GM19455 (cell line): ENCODE data around the gene SLU7.

Experiments used
- ATAC-seq: cut with Tn5 transposase; IDR thresholded peaks from one replicate; pipeline ENCODE4 v1.9.1; 2021; ENCODE audit not compliant: unreplicated experiment

The SLU7 gene

DNA sequence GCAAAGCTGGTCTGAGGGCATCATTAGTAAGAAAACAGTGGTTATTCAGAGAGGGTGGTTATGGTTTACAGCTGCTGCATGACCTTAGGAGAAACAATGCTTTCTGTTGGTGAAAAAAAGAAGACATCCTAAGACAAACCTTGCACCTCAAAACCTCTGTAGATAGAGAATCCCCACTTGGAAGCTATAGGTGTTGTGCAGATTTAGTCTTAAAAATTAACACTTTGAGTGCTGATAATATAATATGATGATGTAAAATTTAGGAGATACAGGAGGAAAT, 1.4 kb upstream of the SLU7 start:
- ATAC-seq = no peak

GRCh38 chr5:160419458-160420330, 813 bp upstream of the SLU7 start:
- ATAC-seq = peak; percentile 24

DNA sequence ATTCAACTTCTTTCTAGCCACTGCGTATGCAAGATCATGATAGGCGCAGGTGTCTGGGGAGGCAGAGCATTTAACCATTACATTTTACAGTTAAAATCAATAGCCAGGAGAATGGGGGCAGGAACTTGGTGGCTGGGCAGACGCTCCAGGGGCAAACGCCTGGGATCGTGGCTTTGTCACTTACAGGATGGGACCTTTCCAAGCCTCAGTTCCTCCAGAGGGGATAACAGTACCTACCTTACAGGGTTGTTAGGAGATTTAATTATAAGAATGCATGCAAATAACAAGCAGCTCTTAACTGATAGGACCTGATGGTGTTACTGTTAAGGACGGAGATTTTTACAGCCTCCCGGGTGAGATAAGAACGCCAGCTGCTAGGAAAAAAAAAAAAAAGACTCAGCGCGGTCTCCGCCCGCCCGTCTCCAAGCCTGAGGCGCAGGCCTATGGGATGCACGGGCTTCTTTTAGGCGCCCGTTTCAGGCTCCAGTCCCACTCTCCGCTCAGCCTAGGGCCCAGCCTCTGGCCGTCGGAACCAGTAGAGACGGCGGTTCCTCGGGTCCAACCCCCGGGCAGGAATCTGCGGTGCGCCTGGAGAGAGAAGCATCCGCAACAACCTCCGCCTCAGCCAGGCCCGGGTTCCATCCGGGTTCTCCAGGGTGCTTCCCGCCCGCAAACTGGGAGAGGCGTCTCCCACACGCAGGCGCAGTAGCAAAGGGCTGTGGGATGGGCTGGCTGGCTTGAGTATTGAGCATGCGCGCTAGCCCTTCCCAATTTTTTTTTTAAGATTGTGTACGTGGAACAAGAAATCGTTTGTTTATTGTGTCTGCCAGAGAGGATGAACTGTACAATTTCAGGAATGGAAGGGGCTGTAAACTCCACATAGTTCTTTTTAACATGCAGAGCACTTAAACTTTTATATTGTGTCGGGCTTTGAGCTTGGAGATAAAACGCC, 19.2 kb downstream of the SLU7 start, which contains the start of gene FAM200C:
Gene FAM200C, minus strand, starts transcription at position 653 of the 952 bp plus-strand sequence. CDS start 4,564 bp downstream, outside the sequence.
- ATAC-seq = peak; percentile 92

DNA sequence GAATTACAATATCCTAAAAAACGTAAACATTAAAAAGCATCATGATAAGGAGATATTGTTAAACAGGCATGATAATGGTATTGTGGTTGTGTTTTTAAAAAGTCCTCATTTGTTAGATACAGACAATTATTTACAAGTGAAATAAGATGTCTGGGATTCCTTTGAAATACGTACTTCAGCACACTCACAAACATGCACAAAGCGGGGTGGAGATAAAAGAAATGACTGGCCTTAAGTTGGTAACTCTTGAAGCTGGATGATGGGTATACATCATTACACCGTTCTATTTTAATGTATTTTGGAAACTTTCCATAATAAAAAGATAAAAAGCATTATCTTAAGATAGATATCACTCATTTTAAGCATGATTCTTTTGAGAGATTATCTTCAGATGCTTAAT, 20.1 kb downstream of the SLU7 start:
- ATAC-seq = no peak

GRCh38 chr5:160397492-160397891, 21.4 kb downstream of the SLU7 start:
- ATAC-seq = no peak

- no peak for ATAC-seq
These were observed 23.8 kb downstream of the SLU7 start for GRCh38 chr5:160395111-160395510.

GRCh38 chr5:160390787-160391696, 27.8 kb downstream of the SLU7 start:
- ATAC-seq = no peak

- ATAC-seq = no peak
These were observed 31.4 kb downstream of the SLU7 start for GRCh38 chr5:160387445-160387844.

GRCh38 chr5:160385496-160385895, 33.4 kb downstream of the SLU7 start:
- ATAC-seq = no peak

DNA sequence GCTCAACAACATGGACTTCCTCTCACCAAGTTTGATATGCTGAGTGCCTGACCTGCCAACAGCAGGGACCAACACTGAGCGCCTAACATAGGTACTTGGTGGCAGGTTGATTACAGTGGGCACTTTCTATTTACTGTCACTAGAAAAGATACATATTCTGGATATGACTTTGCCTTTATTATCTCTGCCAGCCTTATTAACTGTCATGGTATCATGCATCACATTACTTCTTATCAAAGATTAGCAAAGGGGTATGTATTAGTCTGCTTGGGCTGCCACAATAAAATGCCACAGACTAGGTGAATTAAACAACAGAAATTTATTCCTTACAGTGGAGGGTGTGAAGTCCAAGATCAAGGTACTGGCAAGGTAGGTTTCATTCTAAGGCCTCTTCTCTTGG, 34.2 kb downstream of the SLU7 start:
- no peak for ATAC-seq

GRCh38 chr5:160382346-160382745, 36.5 kb downstream of the SLU7 start:
- no peak for ATAC-seq

DNA sequence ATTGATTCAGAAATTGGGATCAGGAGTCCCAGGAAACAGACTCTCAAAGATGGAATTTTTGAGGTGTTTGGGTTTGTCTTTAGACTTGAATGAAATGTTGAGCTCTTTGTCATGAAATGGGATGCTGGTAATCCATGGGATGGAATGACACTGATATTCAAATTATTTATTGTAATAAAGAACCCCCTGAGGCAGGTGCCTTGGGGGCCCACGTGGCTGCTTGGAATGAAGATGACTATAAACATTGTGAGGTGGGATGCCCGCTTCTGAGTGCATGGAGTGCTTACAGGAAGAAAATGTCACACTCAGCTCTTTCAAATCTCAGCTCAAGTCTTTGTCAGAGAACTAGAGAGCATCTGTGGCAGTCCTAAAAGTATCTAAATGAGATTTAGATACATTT, 38.8 kb downstream of the SLU7 start:
- ATAC-seq = no peak

- no peak for ATAC-seq
These were observed 39.4 kb downstream of the SLU7 start for GRCh38 chr5:160379511-160379910.

GRCh38 chr5:160378330-160378729, 40.6 kb downstream of the SLU7 start:
- ATAC-seq = no peak

- ATAC-seq = no peak
These were observed 41.2 kb downstream of the SLU7 start for GRCh38 chr5:160377651-160378050.

GRCh38 chr5:160376416-160376815, 42.5 kb downstream of the SLU7 start:
- no peak for ATAC-seq

GRCh38 chr5:160375701-160376100, 43.2 kb downstream of the SLU7 start:
- ATAC-seq = no peak

- no peak for ATAC-seq
These were observed 43.7 kb downstream of the SLU7 start for GRCh38 chr5:160375166-160375565.

- ATAC-seq = no peak
These were observed 47.6 kb downstream of the SLU7 start for GRCh38 chr5:160371294-160371693.

DNA sequence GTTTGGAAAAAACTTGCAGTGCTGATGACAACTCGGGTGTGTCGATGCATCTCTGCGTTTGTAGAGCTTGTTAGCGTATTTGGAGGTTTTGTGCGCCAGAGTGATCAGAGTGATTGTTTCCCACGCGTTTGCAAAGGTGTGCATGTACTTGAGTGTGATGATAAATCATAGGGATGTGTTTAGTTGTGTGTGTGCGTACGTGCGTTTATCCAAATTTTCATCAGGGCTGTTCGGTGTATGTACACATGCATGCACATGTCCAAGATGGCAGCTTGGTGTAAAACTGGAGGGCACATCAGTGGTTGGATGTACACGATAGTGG, 48.2 kb downstream of the SLU7 start:
- no peak for ATAC-seq
